ENCODE data around the gene DBN1. TPM values are rescaled to one million over a fixed set of nuclear protein-coding genes. Genes with fewer than 3 reads are reported as not detected.

Gene DBN1
- total RNA-seq, 1 experiment from 2014 or later = 218 TPM

- Mint-ChIP-seq H3K4me1 (ENCODE audit: low read depth, unreplicated experiment) (peaks cover 26% of the 10 kb centered on the region), H3K27ac (ENCODE audit: unreplicated experiment) (no peak overlapping the region), H3K36me3 (ENCODE audit: insufficient read depth, unreplicated experiment) (peaks cover 90% of the 10 kb centered on the region), H3K27me3 (ENCODE audit: unreplicated experiment) (no peaks in the 10 kb centered on the region), H3K4me3 (ENCODE audit: low read depth, unreplicated experiment) (no peak overlapping the region), H3K9me3 (ENCODE audit: low read depth, unreplicated experiment) (no peaks in the 10 kb centered on the region)
- CTCF ChIA-PET = interaction anchor here (0.7 kb wide), 1 partner anchor 30 kb away, joined by 4 read pairs; no protein-coding TSS in a partner anchor
- BruUV-seq (replicated peaks) = no TSS peak
- DNase-seq = no peak
- TF ChIP-seq CTCF (IDR thresholded peaks at IDR 0.05; ENCODE audit: unreplicated experiment) = no peak
- intact Hi-C loops (cut with micrococcal nuclease; ENCODE audit: unreplicated experiment) = no loop called here
Observed at GRCh38 chr5:177466861-177467260, 6.6 kb downstream of the DBN1 start.

- H3K4me3 Mint-ChIP-seq (ENCODE audit: low read depth, unreplicated experiment) = no peak overlapping the region
- CTCF ChIA-PET = interaction anchor here (0.7 kb wide), 1 partner anchor 39 kb away, joined by 3 read pairs; no protein-coding TSS in a partner anchor
- no peak for TF ChIP-seq CTCF (IDR thresholded peaks at IDR 0.05; ENCODE audit: unreplicated experiment)
- no TSS peak for BruUV-seq (replicated peaks)
- H3K9me3 Mint-ChIP-seq (ENCODE audit: low read depth, unreplicated experiment) = no peaks in the 10 kb centered on the region
- H3K4me1 Mint-ChIP-seq (ENCODE audit: low read depth, unreplicated experiment) = peaks cover 10% of the 10 kb centered on the region
- H3K27me3 Mint-ChIP-seq (ENCODE audit: unreplicated experiment) = no peaks in the 10 kb centered on the region
- DNase-seq = no peak
- H3K27ac Mint-ChIP-seq (ENCODE audit: unreplicated experiment) = no peak overlapping the region
- intact Hi-C loops (cut with micrococcal nuclease; ENCODE audit: unreplicated experiment) = no loop called here
- peaks cover 88% of the 10 kb centered on the region for H3K36me3 Mint-ChIP-seq (ENCODE audit: insufficient read depth, unreplicated experiment)
Observed at GRCh38 chr5:177465044-177465443, 8.4 kb downstream of the DBN1 start.

GRCh38 chr5:177462021-177462670 is 11.3 kb downstream of the DBN1 start:
- H3K4me3 Mint-ChIP-seq (ENCODE audit: low read depth, unreplicated experiment) = no peak overlapping the region
- CTCF ChIA-PET = no interaction called here
- H3K36me3 Mint-ChIP-seq (ENCODE audit: insufficient read depth, unreplicated experiment) = peaks cover 93% of the 10 kb centered on the region
- H3K27ac Mint-ChIP-seq (ENCODE audit: unreplicated experiment) = no peak overlapping the region
- no peaks in the 10 kb centered on the region for H3K9me3 Mint-ChIP-seq (ENCODE audit: low read depth, unreplicated experiment)
- intact Hi-C loops (cut with micrococcal nuclease; ENCODE audit: unreplicated experiment) = no loop called here
- TF ChIP-seq CTCF (IDR thresholded peaks at IDR 0.05; ENCODE audit: unreplicated experiment) = no peak
- peaks cover under 1% of the 10 kb centered on the region for H3K4me1 Mint-ChIP-seq (ENCODE audit: low read depth, unreplicated experiment)
- no TSS peak for BruUV-seq (replicated peaks)
- H3K27me3 Mint-ChIP-seq (ENCODE audit: unreplicated experiment) = no peaks in the 10 kb centered on the region
- no peak for DNase-seq

- CTCF ChIA-PET = no interaction called here
- Mint-ChIP-seq H3K36me3 (ENCODE audit: insufficient read depth, unreplicated experiment) (peaks cover 94% of the 10 kb centered on the region), H3K9me3 (ENCODE audit: low read depth, unreplicated experiment) (no peaks in the 10 kb centered on the region), H3K4me1 (ENCODE audit: low read depth, unreplicated experiment) (peaks cover 12% of the 10 kb centered on the region), H3K27me3 (ENCODE audit: unreplicated experiment) (no peaks in the 10 kb centered on the region), H3K27ac (ENCODE audit: unreplicated experiment) (no peak overlapping the region), H3K4me3 (ENCODE audit: low read depth, unreplicated experiment) (no peak overlapping the region)
- no TSS peak for BruUV-seq (replicated peaks)
- TF ChIP-seq CTCF (IDR thresholded peaks at IDR 0.05; ENCODE audit: unreplicated experiment) = no peak
- intact Hi-C loops (cut with micrococcal nuclease; ENCODE audit: unreplicated experiment) = loop anchor here (10.0 kb wide), 1 partner anchor 345 kb away; no protein-coding TSS in a partner anchor
- DNase-seq = no peak
Observed at GRCh38 chr5:177459819-177460628, 13.4 kb downstream of the DBN1 start.
